Renal pelvis (tissue), 4 donors: ENCODE data around the gene TEX2. TPM values are rescaled to one million over a fixed set of nuclear protein-coding genes. Genes with fewer than 3 reads are reported as not detected.
"Not testable (repeated sequence)": the region's sequence is repeated elsewhere in the genome, so short reads cannot be mapped to it uniquely, and the experiment has no call there.

Experiments used
- DNase-seq: peaks from one replicate; pipeline ENCODE4 v3.0.0-alpha.2; 2013
- polyA plus RNA-seq, 3 donors: library from polyadenylated mRNA; unstranded; fragments of 120-200 nt; gene quantifications; one replicate each; pipeline ENCODE4 v1.2.1, GENCODE V29; 2013; ENCODE audit not compliant: insufficient read length in 3 of 3

The TEX2 gene
- polyA plus RNA-seq, 3 donors = 24.1 to 30.4 (median 27.1) TPM

GRCh38 chr17:64244165-64244564 lies 18.9 kb downstream of the TEX2 start:
- DNase-seq = no peak

GRCh38 chr17:64243340-64243739 lies 19.7 kb downstream of the TEX2 start:
- no peak for DNase-seq

GRCh38 chr17:64242633-64243032 lies 20.4 kb downstream of the TEX2 start:
- no peak for DNase-seq

- DNase-seq = peak; percentile 33
These were observed 22.2 kb downstream of the TEX2 start for GRCh38 chr17:64240741-64241347.

- no peak for DNase-seq
These were observed 22.8 kb downstream of the TEX2 start for GRCh38 chr17:64240261-64240740.

GRCh38 chr17:64238449-64238848 lies 24.6 kb downstream of the TEX2 start:
- not testable (repeated sequence) for DNase-seq

GRCh38 chr17:64236827-64237403 lies 26.1 kb downstream of the TEX2 start:
- DNase-seq = no peak

GRCh38 chr17:64234961-64235360 lies 28.1 kb downstream of the TEX2 start:
- no peak for DNase-seq

GRCh38 chr17:64232466-64233262 lies 30.4 kb downstream of the TEX2 start:
- DNase-seq = no peak

- DNase-seq = no peak
These were observed 31.4 kb downstream of the TEX2 start for GRCh38 chr17:64231567-64232141.

- no peak for DNase-seq
These were observed 32.2 kb downstream of the TEX2 start for GRCh38 chr17:64230791-64231408.

- no peak for DNase-seq
These were observed 33.0 kb downstream of the TEX2 start for GRCh38 chr17:64229815-64230728.

- DNase-seq = no peak
These were observed 36.9 kb downstream of the TEX2 start for GRCh38 chr17:64226132-64226531.

GRCh38 chr17:64225410-64225809 lies 37.6 kb downstream of the TEX2 start:
- no peak for DNase-seq

- DNase-seq = no peak
These were observed 39.0 kb downstream of the TEX2 start for GRCh38 chr17:64223931-64224629.

GRCh38 chr17:64223283-64223682 lies 39.8 kb downstream of the TEX2 start:
- no peak for DNase-seq

- no peak for DNase-seq
These were observed 41.4 kb downstream of the TEX2 start for GRCh38 chr17:64221679-64222078.

GRCh38 chr17:64220604-64221003 lies 42.5 kb downstream of the TEX2 start:
- DNase-seq = not testable (repeated sequence)

- DNase-seq = no peak
These were observed 43.5 kb downstream of the TEX2 start for GRCh38 chr17:64219571-64219970.

- DNase-seq = no peak
These were observed 45.0 kb downstream of the TEX2 start for GRCh38 chr17:64218066-64218465.
